ENCODE measurements around the gene CCBE1.

DNA sequence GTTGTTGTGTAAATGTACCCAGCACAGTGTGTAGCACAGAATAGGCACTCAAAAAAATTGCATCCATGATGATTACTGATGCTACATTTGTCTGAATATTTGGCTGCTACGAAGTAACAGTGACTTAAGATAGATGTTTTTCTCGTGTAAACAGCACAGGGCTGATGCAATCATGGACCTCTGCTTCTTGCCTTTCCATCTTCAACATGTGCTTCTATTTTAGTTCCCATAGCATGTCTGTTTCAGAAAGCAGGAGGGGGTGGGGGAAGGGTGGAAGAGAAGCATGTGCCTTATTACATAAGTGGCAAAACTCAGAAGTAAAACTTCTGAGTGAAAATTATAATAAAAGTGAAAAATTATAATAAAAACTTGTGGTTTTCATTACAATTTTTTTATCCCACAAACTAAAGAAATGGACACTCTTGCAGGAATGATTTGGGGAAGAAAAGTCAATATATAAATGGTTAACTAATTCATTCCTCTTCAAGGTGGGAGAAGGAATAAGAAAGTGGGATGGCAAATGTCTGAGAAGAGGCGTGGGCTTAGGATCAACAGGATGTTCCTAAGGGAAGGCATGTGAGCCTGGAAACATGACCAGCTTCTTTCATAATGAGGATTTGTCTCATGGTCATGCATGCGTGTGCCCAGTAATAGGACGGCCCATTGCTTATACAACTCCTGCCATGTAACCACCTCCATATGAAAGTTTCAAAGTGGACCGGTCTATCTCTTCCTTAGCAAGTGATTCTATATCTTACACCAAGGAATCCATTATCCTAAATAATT is 27.2 kb downstream of the CCBE1 start:
- no peak for TF ChIP-seq POLR2AphosphoS5 (IDR thresholded peaks at IDR 0.05; ENCODE audit: low read depth, low read length)
- TF ChIP-seq POLR2A (IDR thresholded peaks at IDR 0.05; ENCODE audit: low read depth, low read length): no peak

Measured in GM12892 (cell line).